Measurements from ENCODE around the gene RSPO4.
"Not testable (repeated sequence)": the region's sequence is repeated elsewhere in the genome, so short reads cannot be mapped to it uniquely, and the experiment has no call there.

Gene RSPO4

DNA sequence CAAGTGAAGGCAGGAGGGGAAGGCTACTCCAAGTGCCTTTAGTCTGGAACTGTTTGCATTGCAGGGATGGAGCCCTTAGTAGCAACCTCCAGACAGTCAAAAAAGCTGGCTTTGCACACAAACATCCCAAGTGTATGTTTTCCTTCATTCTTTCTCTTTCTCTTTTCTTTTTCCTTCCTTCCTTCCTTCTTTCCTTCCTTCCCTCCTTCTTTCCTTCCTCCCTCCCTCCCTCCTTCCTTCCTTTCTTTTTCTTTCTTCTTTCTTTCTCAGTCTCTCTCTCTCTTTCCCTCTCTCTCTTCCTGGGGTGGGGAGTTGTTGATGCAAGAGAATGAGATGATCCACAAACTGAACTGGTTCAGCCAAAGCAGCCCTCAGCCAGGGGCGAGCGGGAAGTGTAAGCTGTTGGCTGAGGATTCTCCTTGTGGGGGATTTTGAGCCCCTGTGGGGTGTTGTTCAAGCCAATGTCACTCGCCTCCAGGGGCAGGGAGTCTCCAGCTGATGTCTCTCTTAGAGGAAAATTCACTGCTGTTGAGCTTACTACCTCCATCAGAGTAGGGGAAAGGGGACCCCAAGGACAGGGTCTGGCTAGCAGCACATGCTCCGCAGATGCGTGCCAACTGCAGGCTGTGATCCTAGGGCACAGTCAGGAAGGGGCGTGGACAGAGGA is 11.7 kb downstream of the RSPO4 start:
- no peak for TF ChIP-seq CTCF (IDR thresholded peaks at IDR 0.05)
- Histone ChIP-seq H2AFZ (no peak overlapping the region), H3K27ac (no peak overlapping the region), H3K9ac (no peak overlapping the region), H3K4me3 (ENCODE audit: low read depth, low read length) (no peak overlapping the region), H3K4me1 (no peaks in the 10 kb centered on the region), H3K79me2 (no peaks in the 10 kb centered on the region), H3K27me3 (ENCODE audit: control insufficient read depth, insufficient read depth, low read length) (peaks cover under 1% of the 10 kb centered on the region), H3K36me3 (ENCODE audit: control insufficient read depth, insufficient read depth, low read length) (no peaks in the 10 kb centered on the region), H3K4me2 (ENCODE audit: low read length) (no peak overlapping the region), H3K9me3 (ENCODE audit: control insufficient read depth, low read length) (no peaks in the 10 kb centered on the region)

DNA sequence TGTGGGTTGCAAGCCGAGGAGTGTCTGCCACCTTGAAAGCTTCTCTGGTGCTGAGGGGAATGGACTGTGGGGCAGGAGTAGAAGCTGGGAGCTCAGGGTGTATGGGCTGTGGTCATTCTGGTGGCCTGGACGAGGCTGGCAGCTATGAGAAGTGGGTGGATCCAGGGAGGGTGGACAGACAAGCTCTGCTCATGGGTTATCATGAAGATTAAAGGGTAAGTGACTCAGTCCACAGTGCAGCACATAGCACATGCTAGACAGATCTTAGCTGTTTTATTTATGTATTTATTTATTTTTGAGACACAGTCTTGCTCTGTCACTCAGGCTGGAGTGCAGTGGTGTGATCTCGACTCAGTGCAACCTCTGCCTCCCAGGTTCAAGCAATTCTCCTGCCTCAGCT is 13.8 kb downstream of the RSPO4 start:
- no peaks in the 10 kb centered on the region for H3K9me3 ChIP-seq (ENCODE audit: control insufficient read depth, low read length)
- H3K9ac ChIP-seq = no peak overlapping the region
- no peaks in the 10 kb centered on the region for H3K36me3 ChIP-seq (ENCODE audit: control insufficient read depth, insufficient read depth, low read length)
- no peak overlapping the region for H3K4me3 ChIP-seq (ENCODE audit: low read depth, low read length)
- H2AFZ ChIP-seq = no peak overlapping the region
- H3K4me1 ChIP-seq = no peaks in the 10 kb centered on the region
- no peak for TF ChIP-seq CTCF (IDR thresholded peaks at IDR 0.05)
- no peak overlapping the region for H3K4me2 ChIP-seq (ENCODE audit: low read length)
- H3K79me2 ChIP-seq = no peaks in the 10 kb centered on the region
- no peak overlapping the region for H3K27ac ChIP-seq
- peaks cover 3% of the 10 kb centered on the region for H3K27me3 ChIP-seq (ENCODE audit: control insufficient read depth, insufficient read depth, low read length)

DNA sequence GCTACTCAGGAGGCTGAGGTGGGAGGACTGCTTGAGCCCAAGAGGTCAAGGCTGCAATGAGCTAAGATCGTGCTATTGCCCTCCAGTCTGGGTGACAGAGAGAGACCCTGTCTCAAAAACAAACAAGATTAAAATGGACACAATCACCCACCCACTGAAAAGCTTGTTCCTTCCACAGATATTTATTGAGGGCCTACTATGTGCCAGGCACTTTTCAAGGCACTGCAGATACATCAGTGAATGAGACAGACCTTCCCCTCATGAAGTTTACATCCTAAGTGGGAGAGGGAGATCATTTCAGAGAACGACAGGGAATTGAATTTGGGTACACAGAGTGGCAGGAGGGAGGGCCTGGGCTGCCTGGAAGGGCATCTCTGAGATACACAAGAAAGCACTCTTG is 14.4 kb downstream of the RSPO4 start:
- no peak overlapping the region for H3K27ac ChIP-seq
- H3K9me3 ChIP-seq (ENCODE audit: control insufficient read depth, low read length) = no peaks in the 10 kb centered on the region
- H3K4me1 ChIP-seq = no peaks in the 10 kb centered on the region
- no peak overlapping the region for H3K9ac ChIP-seq
- H3K79me2 ChIP-seq = no peaks in the 10 kb centered on the region
- TF ChIP-seq CTCF (IDR thresholded peaks at IDR 0.05) = no peak
- H3K4me3 ChIP-seq (ENCODE audit: low read depth, low read length) = no peak overlapping the region
- H3K27me3 ChIP-seq (ENCODE audit: control insufficient read depth, insufficient read depth, low read length) = peaks cover 3% of the 10 kb centered on the region
- H2AFZ ChIP-seq = no peak overlapping the region
- no peak overlapping the region for H3K4me2 ChIP-seq (ENCODE audit: low read length)
- no peaks in the 10 kb centered on the region for H3K36me3 ChIP-seq (ENCODE audit: control insufficient read depth, insufficient read depth, low read length)

DNA sequence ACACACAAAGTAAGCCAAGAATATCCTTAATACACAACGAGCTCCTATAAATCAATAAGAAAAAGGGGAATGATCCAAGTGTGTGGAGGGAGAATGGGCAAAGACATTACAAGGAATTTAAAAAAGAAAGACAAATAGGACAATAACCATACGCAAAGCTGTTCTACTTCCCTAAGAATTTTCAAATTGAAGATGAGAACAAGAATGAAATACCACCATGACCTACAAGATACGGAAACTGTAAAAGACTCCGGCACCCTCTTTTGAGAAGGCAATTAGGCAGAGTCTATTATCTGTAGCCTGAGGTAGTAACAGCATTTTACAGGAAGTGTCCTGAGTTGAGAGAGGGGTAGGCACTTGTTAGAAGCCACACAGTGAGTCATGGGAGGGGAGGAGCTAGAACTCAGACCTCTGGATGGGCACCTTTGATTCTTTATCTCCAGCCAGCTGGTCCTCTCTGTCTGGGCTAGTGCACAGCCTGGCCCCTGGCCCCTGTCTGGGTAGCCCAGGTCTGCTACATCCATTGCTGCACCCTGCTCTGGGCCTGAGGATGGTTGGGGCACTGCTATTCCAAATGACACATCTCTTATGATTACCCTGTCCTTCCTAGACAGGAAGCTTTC is 15.3 kb downstream of the RSPO4 start:
- H3K27me3 ChIP-seq (ENCODE audit: control insufficient read depth, insufficient read depth, low read length) = peaks cover 3% of the 10 kb centered on the region
- no peak overlapping the region for H3K4me3 ChIP-seq (ENCODE audit: low read depth, low read length)
- H3K79me2 ChIP-seq = no peaks in the 10 kb centered on the region
- no peaks in the 10 kb centered on the region for H3K9me3 ChIP-seq (ENCODE audit: control insufficient read depth, low read length)
- TF ChIP-seq CTCF (IDR thresholded peaks at IDR 0.05) = no peak
- no peaks in the 10 kb centered on the region for H3K4me1 ChIP-seq
- no peaks in the 10 kb centered on the region for H3K36me3 ChIP-seq (ENCODE audit: control insufficient read depth, insufficient read depth, low read length)
- H2AFZ ChIP-seq = no peak overlapping the region
- no peak overlapping the region for H3K27ac ChIP-seq
- no peak overlapping the region for H3K4me2 ChIP-seq (ENCODE audit: low read length)
- H3K9ac ChIP-seq = no peak overlapping the region

- H3K36me3 ChIP-seq (ENCODE audit: control insufficient read depth, insufficient read depth, low read length); H3K79me2 ChIP-seq; H3K9me3 ChIP-seq (ENCODE audit: control insufficient read depth, low read length); H3K4me2 ChIP-seq (ENCODE audit: low read length); H3K4me1 ChIP-seq; H3K4me3 ChIP-seq (ENCODE audit: low read depth, low read length); H3K27ac ChIP-seq; H3K27me3 ChIP-seq (ENCODE audit: control insufficient read depth, insufficient read depth, low read length); H2AFZ ChIP-seq; H3K9ac ChIP-seq: not testable (repeated sequence)
These were observed 17.1 kb downstream of the RSPO4 start for GRCh38 chr20:984994-985393.
